Measurements from ENCODE around the gene EXD3.
"Not testable (repeated sequence)": the region's sequence is repeated elsewhere in the genome, so short reads cannot be mapped to it uniquely, and the experiment has no call there.

The EXD3 gene

GRCh38 chr9:137379761-137380161, 43.2 kb downstream of the EXD3 start:
- no peak for DNase-seq (ENCODE audit: low read depth)

- not testable (repeated sequence) for DNase-seq (ENCODE audit: low read depth)
These were observed 44.1 kb downstream of the EXD3 start for GRCh38 chr9:137378688-137379410.

- DNase-seq (ENCODE audit: low read depth), result no peak
These were observed 46.6 kb downstream of the EXD3 start for GRCh38 chr9:137376386-137376785.

GRCh38 chr9:137375321-137376058, 47.5 kb downstream of the EXD3 start:
- DNase-seq (ENCODE audit: low read depth), result no peak

GRCh38 chr9:137374131-137374845, 48.7 kb downstream of the EXD3 start:
- DNase-seq (ENCODE audit: low read depth), result no peak

GRCh38 chr9:137373611-137373980, 49.4 kb downstream of the EXD3 start:
- no peak for DNase-seq (ENCODE audit: low read depth)

GRCh38 chr9:137372693-137373610, 50.0 kb downstream of the EXD3 start:
- DNase-seq (ENCODE audit: low read depth), result no peak

- DNase-seq (ENCODE audit: low read depth), result no peak
These were observed 50.9 kb downstream of the EXD3 start for GRCh38 chr9:137371946-137372651.

- DNase-seq (ENCODE audit: low read depth), result no peak
These were observed 51.4 kb downstream of the EXD3 start for GRCh38 chr9:137371521-137371941.

GRCh38 chr9:137370865-137371520, 52.0 kb downstream of the EXD3 start:
- no peak for DNase-seq (ENCODE audit: low read depth)

- DNase-seq (ENCODE audit: low read depth), result no peak
These were observed 52.8 kb downstream of the EXD3 start for GRCh38 chr9:137369911-137370764.

- DNase-seq (ENCODE audit: low read depth), result no peak
These were observed 53.7 kb downstream of the EXD3 start for GRCh38 chr9:137369061-137369787.

GRCh38 chr9:137368431-137369035, 54.4 kb downstream of the EXD3 start:
- DNase-seq (ENCODE audit: low read depth), result no peak

GRCh38 chr9:137367506-137368430, 55.2 kb downstream of the EXD3 start:
- DNase-seq (ENCODE audit: low read depth), result no peak

GRCh38 chr9:137366891-137367381, 56.0 kb downstream of the EXD3 start:
- no peak for DNase-seq (ENCODE audit: low read depth)

GRCh38 chr9:137366445-137366810, 56.5 kb downstream of the EXD3 start:
- DNase-seq (ENCODE audit: low read depth), result no peak

All from stimulated activated CD8-positive, alpha-beta memory T cell treated with anti-CD3 and anti-CD28 coated beads, Interleukin-15, amount 100 ng/mL, for 24 hours (primary cell).